ENCODE measurements around the gene PIKFYVE. TPM values are rescaled to one million over a fixed set of nuclear protein-coding genes. Genes with fewer than 3 reads are reported as not detected.

Gene PIKFYVE
- total and polyA plus RNA-seq, 2 donors (not counting 1 experiment from before 2014, with no cell fraction given): 20.3 to 80.9 TPM

- H3K4me1 Mint-ChIP-seq: peaks cover 56% of the 10 kb centered on the region
- ChIA-PET CTCF (interaction anchor here (0.5 to 6.0 kb wide), 19 partner anchors 8 to 599 kb away, joined by 3 to 63 read pairs (median 3); partner anchors contain the start of genes CCNYL1, PIKFYVE and PLEKHM3), POLR2A (interaction anchor here (0.6 to 5.1 kb wide), 3 partner anchors 11 to 1980 kb away, joined by 3 to 31 read pairs (median 6); partner anchors contain the start of genes PIKFYVE and ZDBF2)
- Histone ChIP-seq H2AFZ (ENCODE audit: insufficient read depth, low read depth, low read length, poor library complexity, severe bottlenecking) (peak overlapping the region; percentile 96), H3K36me3 (replicated peaks in 1 of 2; ENCODE audit: control extremely low read depth in 1 of 2, control insufficient read depth in 1 of 2, extremely low read depth in 1 of 2, insufficient read depth in 2 of 2, low read length in 1 of 2) (peaks cover 0 to 16% of the 10 kb centered on the region in 2 experiments), H3K79me2 (ENCODE audit: control insufficient read depth, insufficient read depth, low read length) (peaks cover 30% of the 10 kb centered on the region), H3K27me3 (replicated peaks in 1 of 4; ENCODE audit: control extremely low read depth in 1 of 4, control insufficient read depth in 3 of 4, insufficient read depth in 4 of 4, low read length in 3 of 4) (no peaks in the 10 kb centered on the region), H3K27ac (ENCODE audit: low read length in 2 of 2) (peak overlapping the region; percentile 34 to 35), H3K4me3 (ENCODE audit: control extremely low read depth in 1 of 5, extremely low read depth in 1 of 5, insufficient read depth in 1 of 5, low read depth in 2 of 5, low read length in 4 of 5) (peak overlapping the region; percentile 83 to 99 (median 93)), H3K9ac (ENCODE audit: low read length) (peak overlapping the region; percentile 78), H4K20me1 (ENCODE audit: control insufficient read depth, insufficient read depth, low read length, poor library complexity, severe bottlenecking) (no peaks in the 10 kb centered on the region), H3K9me3 (ENCODE audit: control extremely low read depth in 1 of 3, control insufficient read depth in 2 of 3, insufficient read depth in 1 of 3, low read length in 2 of 3) (no peaks in the 10 kb centered on the region), H3K4me1 (ENCODE audit: control insufficient read depth in 2 of 2, insufficient read depth in 2 of 2, low read length in 2 of 2) (peaks cover 30 to 41% of the 10 kb centered on the region in 2 donors), H3K4me2 (replicated peaks; ENCODE audit: low read depth, low read length, poor library complexity, severe bottlenecking) (peak overlapping the region; percentile 85)
- intact Hi-C loops (cut with micrococcal nuclease): loop anchor here (1.0 to 10.0 kb wide), 7 partner anchors 57 to 1089 kb away; partner anchors contain the start of gene KLF7
- no peaks in the 10 kb centered on the region for H3K9me3 Mint-ChIP-seq (ENCODE audit: insufficient read depth)
- ATAC-seq (ENCODE audit: low read depth): peak; percentile 70
- H3K27ac Mint-ChIP-seq: peak overlapping the region; percentile 86
- H3K4me3 Mint-ChIP-seq: peak overlapping the region; percentile 99
- TF ChIP-seq CTCF (IDR thresholded peaks at IDR 0.05) (peak; percentile 78), EZH2 (IDR thresholded peaks at IDR 0.05; ENCODE audit: borderline replicate concordance, insufficient read depth, low read depth, low read length, poor library complexity, severe bottlenecking) (no peak)
- H3K27me3 Mint-ChIP-seq: no peaks in the 10 kb centered on the region
- peak; percentile 90 for DNase-seq
- WGBS (ENCODE audit: insufficient coverage): under 1% methylated on average over 36 of the region's 36 CpGs
Observed at GRCh38 chr2:208254118-208254870, 11.8 kb upstream of the PIKFYVE start.
